HG03342 (cell line): ENCODE results near the gene INO80D.

Experiments used
- ATAC-seq: cut with Tn5 transposase; IDR thresholded peaks from one replicate; pipeline ENCODE4 v1.9.1; 2021; ENCODE audit warnings: mild to moderate bottlenecking, moderate library complexity; ENCODE audit not compliant: unreplicated experiment

Gene INO80D

GRCh38 chr2:205947621-205948495 lies 138.1 kb downstream of the INO80D start:
- peak; percentile 87 for ATAC-seq

DNA sequence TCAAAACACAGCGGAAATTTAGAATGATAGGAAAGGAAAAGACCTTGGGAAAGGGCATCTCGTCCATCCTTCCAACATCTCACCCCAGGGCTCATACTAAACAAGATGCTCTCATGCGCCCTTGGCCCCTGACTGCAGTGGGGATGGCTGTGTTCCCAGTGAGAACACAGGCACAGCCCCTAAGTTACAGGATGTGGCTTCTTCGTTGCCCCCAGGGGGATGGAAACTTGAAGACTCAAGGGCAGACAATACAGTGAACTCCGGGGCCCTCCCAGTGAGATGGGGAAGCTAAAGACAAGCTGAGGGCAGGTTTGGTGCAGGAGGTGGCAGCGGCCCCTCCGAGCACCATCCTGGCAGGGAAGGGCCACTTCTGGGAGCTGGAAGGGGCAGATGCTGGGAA lies 139.7 kb downstream of the INO80D start:
- ATAC-seq = no peak
